ENCODE results near the gene CETN3. TPM values are rescaled to one million over a fixed set of nuclear protein-coding genes. Genes with fewer than 3 reads are reported as not detected.

CETN3 gene
- total and polyA plus RNA-seq, 2 experiments from 2014 or later = 22.1 to 107 TPM

DNA sequence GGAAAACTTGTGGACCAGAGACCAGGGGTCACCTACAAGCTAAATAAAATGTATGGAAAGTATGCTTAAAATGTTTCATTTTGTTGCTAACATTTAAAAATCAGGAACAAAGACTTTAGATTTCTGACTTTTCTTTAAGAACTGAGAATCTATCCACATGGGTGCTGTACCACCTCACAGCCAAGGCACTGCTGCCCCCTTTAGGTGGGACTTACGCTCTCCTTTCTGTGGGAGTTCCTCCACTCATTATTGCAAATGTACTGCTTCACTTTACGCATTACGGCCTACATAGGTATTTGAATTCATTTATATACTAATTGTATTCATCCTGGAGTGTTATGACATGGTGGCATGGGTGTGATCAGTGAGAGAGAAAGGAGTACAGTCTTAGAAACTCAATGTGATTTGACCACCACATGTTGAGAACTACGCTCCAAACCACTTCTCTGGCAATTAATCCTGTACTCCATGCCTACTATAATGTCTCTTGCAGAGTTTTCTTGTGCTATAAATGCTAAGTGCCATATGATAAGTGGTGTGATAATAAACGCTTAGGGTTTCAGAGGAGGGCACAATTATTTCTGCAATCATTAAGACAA is 24.7 kb upstream of the CETN3 start:
- H3K4me1 ChIP-seq (ENCODE audit: insufficient read depth) = no peaks in the 10 kb centered on the region

DNA sequence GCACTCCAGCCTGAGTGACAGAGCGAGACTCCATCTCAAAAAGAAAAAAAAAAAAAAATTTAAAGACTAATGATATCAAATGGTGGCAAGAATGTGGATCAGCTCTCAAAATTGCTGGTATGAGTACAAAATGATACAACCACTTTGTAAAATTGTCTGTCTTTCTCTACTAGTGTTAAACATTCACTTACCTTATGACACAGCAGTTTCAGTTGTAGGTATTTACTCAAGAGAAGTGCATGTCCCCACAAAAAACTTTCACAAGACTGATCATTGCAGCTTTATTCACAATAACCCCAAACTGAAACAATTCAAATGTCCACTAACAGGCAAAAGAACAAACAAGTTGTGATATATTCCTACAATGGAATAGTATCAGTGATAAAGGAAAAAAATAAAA is 14.7 kb upstream of the CETN3 start:
- no peaks in the 10 kb centered on the region for H3K9me3 Mint-ChIP-seq
- no peak for DNase-seq (ENCODE audit: low spot score)
- no peak for ATAC-seq

More for the DNA sequence above, 24.7 kb upstream of the CETN3 start:
- DNase-seq (ENCODE audit: low spot score) (peak; percentile 79), ATAC-seq (peak; percentile 98)
- H3F3A ChIP-seq (replicated peaks; ENCODE audit: low read depth) = no peaks in the 10 kb centered on the region
- H3K27me3 Mint-ChIP-seq (ENCODE audit: insufficient read depth, low read depth, poor library complexity) = no peaks in the 10 kb centered on the region
- H3K79me2 ChIP-seq (replicated peaks; ENCODE audit: insufficient read depth) = no peaks in the 10 kb centered on the region
- H3K27ac Mint-ChIP-seq = no peak overlapping the region
- no peaks in the 10 kb centered on the region for H3K27me3 ChIP-seq (ENCODE audit: insufficient read depth)
- no peaks in the 10 kb centered on the region for H4K20me1 ChIP-seq (replicated peaks; ENCODE audit: insufficient read depth)
- no peaks in the 10 kb centered on the region for H3K9me3 Mint-ChIP-seq
- H3K36me3 Mint-ChIP-seq (ENCODE audit: low read depth) = no peaks in the 10 kb centered on the region
- H3K36me3 ChIP-seq (ENCODE audit: insufficient read depth) = no peaks in the 10 kb centered on the region
- H3K4me2 ChIP-seq = no peak overlapping the region
- H3K4me3 Mint-ChIP-seq = no peak overlapping the region
- H3K9me2 ChIP-seq (ENCODE audit: insufficient read depth) = no peaks in the 10 kb centered on the region
- peak overlapping the region; percentile 78; the same call in 1 of the 2 replicates for H2AFZ ChIP-seq
- no peak overlapping the region for H3K4me3 ChIP-seq
- TF ChIP-seq EZH2 (IDR thresholded peaks at IDR 0.05; ENCODE audit: low read depth, unreplicated experiment) = no peak
- TF ChIP-seq, protein P1, sequence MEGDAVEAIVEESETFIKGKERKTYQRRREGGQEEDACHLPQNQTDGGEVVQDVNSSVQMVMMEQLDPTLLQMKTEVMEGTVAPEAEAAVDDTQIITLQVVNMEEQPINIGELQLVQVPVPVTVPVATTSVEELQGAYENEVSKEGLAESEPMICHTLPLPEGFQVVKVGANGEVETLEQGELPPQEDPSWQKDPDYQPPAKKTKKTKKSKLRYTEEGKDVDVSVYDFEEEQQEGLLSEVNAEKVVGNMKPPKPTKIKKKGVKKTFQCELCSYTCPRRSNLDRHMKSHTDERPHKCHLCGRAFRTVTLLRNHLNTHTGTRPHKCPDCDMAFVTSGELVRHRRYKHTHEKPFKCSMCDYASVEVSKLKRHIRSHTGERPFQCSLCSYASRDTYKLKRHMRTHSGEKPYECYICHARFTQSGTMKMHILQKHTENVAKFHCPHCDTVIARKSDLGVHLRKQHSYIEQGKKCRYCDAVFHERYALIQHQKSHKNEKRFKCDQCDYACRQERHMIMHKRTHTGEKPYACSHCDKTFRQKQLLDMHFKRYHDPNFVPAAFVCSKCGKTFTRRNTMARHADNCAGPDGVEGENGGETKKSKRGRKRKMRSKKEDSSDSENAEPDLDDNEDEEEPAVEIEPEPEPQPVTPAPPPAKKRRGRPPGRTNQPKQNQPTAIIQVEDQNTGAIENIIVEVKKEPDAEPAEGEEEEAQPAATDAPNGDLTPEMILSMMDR (conservative IDR thresholded peaks at IDR 0.05; ENCODE audit: low read depth in 2 of 2) = peak; percentile 98 to 99
- no peaks in the 10 kb centered on the region for H3K4me1 Mint-ChIP-seq
- H3K27ac ChIP-seq (ENCODE audit: low read depth) = no peak overlapping the region

More for the DNA sequence above, 14.7 kb upstream of the CETN3 start:
- Mint-ChIP-seq H3K27ac (peak overlapping the region; percentile 46; the same call in 1 of the 2 replicates), H3K4me1 (peaks cover 6% of the 10 kb centered on the region), H3K4me3 (no peak overlapping the region), H3K36me3 (ENCODE audit: low read depth) (no peaks in the 10 kb centered on the region), H3K27me3 (ENCODE audit: insufficient read depth, low read depth, poor library complexity) (no peaks in the 10 kb centered on the region)
- Histone ChIP-seq H3K79me2 (replicated peaks; ENCODE audit: insufficient read depth) (no peaks in the 10 kb centered on the region), H2AFZ (no peak overlapping the region), H4K20me1 (replicated peaks; ENCODE audit: insufficient read depth) (no peaks in the 10 kb centered on the region), H3K36me3 (ENCODE audit: insufficient read depth) (no peaks in the 10 kb centered on the region), H3K4me3 (no peak overlapping the region), H3K4me1 (ENCODE audit: insufficient read depth) (no peaks in the 10 kb centered on the region), H3K27ac (ENCODE audit: low read depth) (no peak overlapping the region), H3K4me2 (no peak overlapping the region), H3K27me3 (ENCODE audit: insufficient read depth) (no peaks in the 10 kb centered on the region), H3K9me2 (ENCODE audit: insufficient read depth) (no peaks in the 10 kb centered on the region), H3F3A (replicated peaks; ENCODE audit: low read depth) (no peaks in the 10 kb centered on the region)
- TF ChIP-seq EZH2phosphoT487 (IDR thresholded peaks at IDR 0.05; ENCODE audit: unreplicated experiment) = no peak
- TF ChIP-seq, protein P2, sequence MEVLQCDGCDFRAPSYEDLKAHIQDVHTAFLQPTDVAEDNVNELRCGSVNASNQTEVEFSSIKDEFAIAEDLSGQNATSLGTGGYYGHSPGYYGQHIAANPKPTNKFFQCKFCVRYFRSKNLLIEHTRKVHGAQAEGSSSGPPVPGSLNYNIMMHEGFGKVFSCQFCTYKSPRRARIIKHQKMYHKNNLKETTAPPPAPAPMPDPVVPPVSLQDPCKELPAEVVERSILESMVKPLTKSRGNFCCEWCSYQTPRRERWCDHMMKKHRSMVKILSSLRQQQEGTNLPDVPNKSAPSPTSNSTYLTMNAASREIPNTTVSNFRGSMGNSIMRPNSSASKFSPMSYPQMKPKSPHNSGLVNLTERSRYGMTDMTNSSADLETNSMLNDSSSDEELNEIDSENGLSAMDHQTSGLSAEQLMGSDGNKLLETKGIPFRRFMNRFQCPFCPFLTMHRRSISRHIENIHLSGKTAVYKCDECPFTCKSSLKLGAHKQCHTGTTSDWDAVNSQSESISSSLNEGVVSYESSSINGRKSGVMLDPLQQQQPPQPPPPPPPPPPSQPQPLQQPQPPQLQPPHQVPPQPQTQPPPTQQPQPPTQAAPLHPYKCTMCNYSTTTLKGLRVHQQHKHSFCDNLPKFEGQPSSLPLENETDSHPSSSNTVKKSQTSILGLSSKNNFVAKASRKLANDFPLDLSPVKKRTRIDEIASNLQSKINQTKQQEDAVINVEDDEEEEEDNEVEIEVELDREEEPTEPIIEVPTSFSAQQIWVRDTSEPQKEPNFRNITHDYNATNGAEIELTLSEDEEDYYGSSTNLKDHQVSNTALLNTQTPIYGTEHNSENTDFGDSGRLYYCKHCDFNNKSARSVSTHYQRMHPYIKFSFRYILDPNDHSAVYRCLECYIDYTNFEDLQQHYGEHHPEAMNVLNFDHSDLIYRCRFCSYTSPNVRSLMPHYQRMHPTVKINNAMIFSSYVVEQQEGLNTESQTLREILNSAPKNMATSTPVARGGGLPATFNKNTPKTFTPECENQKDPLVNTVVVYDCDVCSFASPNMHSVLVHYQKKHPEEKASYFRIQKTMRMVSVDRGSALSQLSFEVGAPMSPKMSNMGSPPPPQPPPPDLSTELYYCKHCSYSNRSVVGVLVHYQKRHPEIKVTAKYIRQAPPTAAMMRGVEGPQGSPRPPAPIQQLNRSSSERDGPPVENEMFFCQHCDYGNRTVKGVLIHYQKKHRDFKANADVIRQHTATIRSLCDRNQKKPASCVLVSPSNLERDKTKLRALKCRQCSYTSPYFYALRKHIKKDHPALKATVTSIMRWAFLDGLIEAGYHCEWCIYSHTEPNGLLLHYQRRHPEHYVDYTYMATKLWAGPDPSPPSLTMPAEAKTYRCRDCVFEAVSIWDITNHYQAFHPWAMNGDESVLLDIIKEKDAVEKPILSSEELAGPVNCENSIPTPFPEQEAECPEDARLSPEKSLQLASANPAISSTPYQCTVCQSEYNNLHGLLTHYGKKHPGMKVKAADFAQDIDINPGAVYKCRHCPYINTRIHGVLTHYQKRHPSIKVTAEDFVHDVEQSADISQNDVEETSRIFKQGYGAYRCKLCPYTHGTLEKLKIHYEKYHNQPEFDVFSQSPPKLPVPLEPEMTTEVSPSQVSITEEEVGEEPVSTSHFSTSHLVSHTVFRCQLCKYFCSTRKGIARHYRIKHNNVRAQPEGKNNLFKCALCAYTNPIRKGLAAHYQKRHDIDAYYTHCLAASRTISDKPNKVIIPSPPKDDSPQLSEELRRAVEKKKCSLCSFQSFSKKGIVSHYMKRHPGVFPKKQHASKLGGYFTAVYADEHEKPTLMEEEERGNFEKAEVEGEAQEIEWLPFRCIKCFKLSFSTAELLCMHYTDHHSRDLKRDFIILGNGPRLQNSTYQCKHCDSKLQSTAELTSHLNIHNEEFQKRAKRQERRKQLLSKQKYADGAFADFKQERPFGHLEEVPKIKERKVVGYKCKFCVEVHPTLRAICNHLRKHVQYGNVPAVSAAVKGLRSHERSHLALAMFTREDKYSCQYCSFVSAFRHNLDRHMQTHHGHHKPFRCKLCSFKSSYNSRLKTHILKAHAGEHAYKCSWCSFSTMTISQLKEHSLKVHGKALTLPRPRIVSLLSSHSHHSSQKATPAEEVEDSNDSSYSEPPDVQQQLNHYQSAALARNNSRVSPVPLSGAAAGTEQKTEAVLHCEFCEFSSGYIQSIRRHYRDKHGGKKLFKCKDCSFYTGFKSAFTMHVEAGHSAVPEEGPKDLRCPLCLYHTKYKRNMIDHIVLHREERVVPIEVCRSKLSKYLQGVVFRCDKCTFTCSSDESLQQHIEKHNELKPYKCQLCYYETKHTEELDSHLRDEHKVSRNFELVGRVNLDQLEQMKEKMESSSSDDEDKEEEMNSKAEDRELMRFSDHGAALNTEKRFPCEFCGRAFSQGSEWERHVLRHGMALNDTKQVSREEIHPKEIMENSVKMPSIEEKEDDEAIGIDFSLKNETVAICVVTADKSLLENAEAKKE (CRISPR knock-in tag; IDR thresholded peaks at IDR 0.05) = no peak

All from GM23338 (cell line).